GM23248 (cell line): ENCODE results near the gene MRPS34.

Source experiments
- EZH2 ChIP-seq: fragments of 200-600 bp; sonication (generic); IDR thresholded peaks from 2 replicates; pipeline ENCODE4 v1.6.1; 2018; ENCODE audit warnings: antibody characterized with exemption, mild to moderate bottlenecking; ENCODE audit not compliant: insufficient read depth, poor library complexity, severe bottlenecking
- EZH2phosphoT487 ChIP-seq: fragments of 200-600 bp; sonication (generic); IDR thresholded peaks from 2 replicates; pipeline ENCODE4 v1.6.1; 2018; ENCODE audit warnings: antibody characterized with exemption, moderate library complexity, mild to moderate bottlenecking, low read depth; ENCODE audit not compliant: insufficient read depth

- TF ChIP-seq EZH2 (no peak), EZH2phosphoT487 (no peak)
Observed at GRCh38 chr16:1812732-1813163, 39.8 kb upstream of the MRPS34 start.
